Measurements from ENCODE around the gene ARMH3.
"Not testable (repeated sequence)": the region's sequence is repeated elsewhere in the genome, so short reads cannot be mapped to it uniquely, and the experiment has no call there.

The ARMH3 gene

GRCh38 chr10:102055647-102056419, at the start of gene ARMH3:
Gene ARMH3 (minus strand): TSS chr10:102056173. CDS start chr10:102040114, 16,059 bp downstream.
- DNase-seq (ENCODE audit: low read depth): peak; percentile 72

DNA sequence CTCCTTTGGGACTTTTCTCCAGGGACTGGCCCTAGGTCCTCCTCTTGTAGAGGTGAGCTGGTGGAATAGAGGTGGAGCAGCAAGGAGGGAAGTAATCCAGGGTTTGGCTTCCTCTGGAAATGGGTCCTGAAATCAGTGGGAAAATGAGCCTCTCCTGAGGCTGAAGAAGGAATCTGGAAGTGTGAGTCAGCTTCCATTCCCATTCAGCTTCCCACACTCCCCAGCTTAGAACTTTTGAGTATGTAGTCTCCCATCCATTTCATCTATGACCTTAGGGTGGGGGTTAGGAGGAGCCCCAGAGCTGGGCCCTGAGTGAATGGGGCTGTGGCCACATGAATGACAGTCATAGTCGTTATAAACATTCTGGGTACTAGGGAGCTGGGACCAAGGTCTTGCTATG, 46.4 kb upstream of the ARMH3 start:
- DNase-seq (ENCODE audit: low read depth): no peak

DNA sequence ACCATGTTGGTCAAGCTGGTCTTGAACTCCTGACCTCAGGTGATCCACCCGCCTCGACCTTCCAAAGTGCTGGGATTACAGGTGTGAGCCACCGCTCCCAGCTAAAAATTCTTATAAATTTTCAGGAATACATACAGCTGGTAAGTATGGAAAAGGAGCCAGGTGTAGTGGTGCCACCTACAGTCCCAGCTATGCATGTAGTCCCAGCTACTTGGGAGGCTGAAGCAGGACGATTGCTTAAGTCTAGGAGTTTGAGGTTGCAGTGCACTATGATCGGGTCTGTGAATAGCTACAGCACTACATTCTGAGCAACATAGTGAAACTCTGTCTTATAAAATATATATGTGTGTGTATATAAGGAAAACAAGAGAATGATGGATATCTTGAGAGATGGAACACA, 45.2 kb upstream of the ARMH3 start:
- no peak for DNase-seq (ENCODE audit: low read depth)

DNA sequence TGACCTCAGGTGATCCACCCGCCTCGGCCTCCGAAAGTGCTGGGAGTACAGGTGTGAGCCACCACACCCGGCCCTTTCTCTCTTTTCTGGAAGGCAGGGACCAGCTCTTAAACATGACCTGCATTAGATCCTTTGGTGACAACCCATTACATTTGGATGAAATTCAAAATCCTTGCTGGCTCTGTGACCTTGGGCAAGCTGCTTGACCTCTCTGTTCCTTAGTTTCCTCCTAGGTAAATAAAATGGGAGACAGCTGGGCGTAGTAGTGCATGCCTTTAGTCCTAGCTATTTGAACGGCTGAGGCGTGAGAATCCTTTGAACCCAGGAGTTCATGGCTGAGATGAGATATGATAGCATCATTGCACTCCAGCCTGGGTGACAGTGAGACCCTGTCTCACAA, 40.5 kb upstream of the ARMH3 start:
- no peak for DNase-seq (ENCODE audit: low read depth)

DNA sequence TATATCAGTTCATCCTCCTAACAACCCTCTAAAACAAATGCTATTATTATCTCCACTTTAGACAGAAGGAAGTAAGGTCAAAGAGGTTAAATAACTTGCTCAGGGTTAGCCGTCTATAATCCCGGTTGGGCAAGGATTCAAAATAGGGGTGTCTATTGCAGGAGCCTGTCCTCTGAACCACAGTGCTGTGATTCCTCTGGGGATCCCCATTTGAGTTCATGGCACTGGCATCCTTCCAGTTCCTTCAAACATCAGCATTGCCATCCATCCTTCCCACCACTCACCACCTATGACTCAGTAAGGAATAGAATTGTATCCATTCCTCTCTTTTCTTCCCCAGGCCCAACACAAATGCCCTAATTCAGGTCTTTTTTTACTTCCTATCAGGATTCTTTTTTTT, 34.8 kb upstream of the ARMH3 start:
- no peak for DNase-seq (ENCODE audit: low read depth)

- DNase-seq (ENCODE audit: low read depth): no peak
Observed at GRCh38 chr10:102086196-102086595, 30.2 kb upstream of the ARMH3 start.

DNA sequence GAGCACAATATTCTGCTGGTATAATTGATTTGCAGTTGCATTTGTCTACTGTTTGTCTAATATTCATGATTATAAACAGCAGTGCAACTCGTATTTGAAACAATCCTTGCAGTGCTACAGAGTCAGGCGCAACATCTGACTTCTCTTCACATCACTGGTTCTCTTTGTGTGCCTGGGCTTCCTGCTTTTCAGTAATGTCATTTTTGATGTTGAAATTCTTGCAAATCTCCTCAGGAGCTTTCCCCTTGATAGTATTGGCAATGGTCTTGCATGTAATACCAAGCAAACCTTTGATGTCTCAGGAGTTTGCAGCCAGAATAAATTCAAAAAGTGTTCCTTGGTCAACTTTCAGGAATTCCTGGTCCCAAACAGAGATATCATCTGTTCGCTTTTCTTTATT, 29.4 kb upstream of the ARMH3 start:
- no peak for DNase-seq (ENCODE audit: low read depth)

GRCh38 chr10:102083541-102083940, 27.6 kb upstream of the ARMH3 start:
- DNase-seq (ENCODE audit: low read depth): no peak

DNA sequence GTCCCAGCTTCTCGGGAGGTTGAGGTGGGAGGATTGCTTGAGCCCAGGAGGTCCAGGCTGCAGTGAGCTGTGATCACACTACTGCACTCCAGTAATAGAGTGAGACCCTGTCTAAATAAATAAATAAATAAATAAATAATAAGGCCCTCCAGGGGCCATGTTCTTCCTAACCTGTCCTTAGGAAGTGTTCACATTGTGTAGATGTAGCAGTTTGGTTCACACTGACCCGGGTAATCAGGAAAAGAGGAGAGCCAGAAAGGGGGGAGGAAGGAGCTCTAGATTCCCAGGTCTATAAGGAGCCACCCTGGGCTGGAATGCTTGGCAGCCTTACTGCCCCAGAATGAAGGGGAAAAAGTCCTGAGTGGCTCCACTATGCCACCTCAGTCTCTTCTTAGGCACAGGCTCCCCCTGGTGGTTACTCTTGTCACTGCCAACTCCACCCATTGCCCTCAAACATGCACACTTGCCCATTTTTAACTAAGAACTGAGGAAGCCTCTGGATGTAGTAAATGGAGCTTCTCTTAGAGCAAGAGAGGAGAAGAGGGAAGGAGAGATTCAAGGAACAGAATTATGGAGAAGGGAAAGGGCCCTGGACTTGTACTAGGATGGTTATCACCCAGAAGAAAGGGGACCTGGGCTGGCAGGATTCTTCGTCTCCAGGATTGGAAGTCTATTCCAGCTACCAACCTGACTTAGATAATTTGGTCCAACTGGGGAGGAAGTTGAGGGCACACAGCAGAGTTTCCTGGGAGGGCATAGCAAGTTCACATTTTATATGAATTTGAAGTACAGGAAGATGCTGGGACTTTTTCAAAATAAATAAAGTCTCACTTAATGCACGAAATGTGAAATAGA, 16.9 kb upstream of the ARMH3 start:
- DNase-seq (ENCODE audit: low read depth): peak; percentile 71

DNA sequence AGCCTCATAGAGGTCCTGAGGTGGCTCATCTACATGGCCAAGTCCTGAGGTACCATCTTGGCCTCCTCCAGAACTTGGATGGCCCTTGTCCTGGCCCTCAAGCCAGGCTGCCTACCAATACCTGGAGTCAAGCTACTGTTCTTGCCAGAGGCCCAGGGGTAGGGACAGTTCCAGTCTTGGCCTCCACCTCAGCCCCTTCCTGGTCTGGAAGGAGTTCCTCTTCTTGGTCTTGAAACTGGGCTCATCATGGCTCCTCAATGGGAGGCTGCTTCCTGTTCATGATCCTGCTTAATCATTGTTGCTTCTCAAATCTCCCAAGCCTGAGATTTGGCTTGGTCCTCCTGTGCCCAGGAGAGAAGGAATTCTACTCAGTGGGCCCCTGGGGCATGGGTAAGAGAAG, 13.1 kb upstream of the ARMH3 start:
- DNase-seq (ENCODE audit: low read depth): no peak

DNA sequence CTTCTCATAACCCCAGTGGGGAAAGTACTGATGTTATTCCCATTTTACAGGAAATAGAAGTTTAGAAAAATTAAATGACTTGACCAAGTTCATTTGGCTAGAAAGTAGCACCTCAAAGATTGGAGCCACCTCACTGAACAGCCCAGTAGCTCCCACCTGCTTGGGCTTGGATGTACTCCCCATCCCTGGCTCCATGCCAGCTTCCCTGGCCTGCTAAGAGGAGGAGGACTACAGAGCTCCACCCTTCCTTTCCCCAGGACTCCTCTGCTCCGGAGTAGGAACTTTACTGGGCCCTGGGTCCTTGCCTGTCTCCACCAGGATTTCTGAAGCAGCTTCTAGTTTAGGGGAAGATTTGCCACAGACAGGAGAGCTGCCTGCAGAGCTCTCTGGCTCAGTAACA, 12.2 kb upstream of the ARMH3 start:
- no peak for DNase-seq (ENCODE audit: low read depth)

- DNase-seq (ENCODE audit: low read depth): no peak
Observed at GRCh38 chr10:102067091-102067916, 11.3 kb upstream of the ARMH3 start.

- DNase-seq (ENCODE audit: low read depth): no peak
Observed at GRCh38 chr10:102066399-102067088, 10.6 kb upstream of the ARMH3 start.

DNA sequence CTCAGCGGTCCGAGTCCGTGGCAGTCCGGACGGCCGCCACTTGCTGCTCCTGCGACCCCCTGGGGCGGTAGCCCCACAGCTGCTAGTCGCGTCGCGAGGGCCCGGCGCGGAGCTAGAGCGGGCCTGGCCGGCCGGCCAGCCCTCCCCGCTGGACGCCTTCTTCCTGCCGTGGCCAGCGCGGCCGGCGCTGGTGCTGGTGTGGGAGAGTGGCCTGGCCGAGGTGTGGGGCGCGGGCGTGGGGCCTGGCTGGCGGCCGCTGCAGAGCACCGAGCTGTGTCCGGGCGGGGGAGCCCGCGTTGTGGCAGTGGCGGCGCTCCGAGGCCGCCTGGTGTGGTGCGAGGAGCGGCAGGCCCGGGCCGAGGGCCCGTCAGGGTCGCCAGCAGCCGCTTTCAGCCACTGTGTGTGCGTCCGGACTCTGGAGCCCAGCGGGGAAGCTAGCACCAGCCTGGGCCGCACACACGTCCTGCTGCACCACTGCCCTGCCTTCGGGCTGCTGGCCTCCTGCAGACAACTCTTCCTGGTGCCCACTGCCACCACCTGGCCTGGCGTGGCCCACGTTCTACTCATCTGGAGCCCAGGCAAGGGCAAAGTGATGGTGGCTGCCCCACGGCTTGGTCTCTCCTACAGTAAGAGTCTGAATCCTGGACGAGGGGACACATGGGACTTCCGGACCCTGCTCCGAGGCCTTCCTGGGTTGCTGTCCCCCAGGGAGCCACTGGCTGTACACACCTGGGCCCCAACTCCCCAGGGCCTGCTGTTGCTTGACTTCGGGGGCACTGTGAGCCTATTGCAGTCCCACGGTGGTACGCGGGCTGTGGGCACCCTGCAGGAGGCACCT, 9.8 kb upstream of the ARMH3 start:
- no peak for DNase-seq (ENCODE audit: low read depth)

- DNase-seq (ENCODE audit: low read depth): peak; percentile 66
Observed at GRCh38 chr10:102064868-102065560, 9.0 kb upstream of the ARMH3 start, which contains the start of gene HPS6. Gene HPS6 (plus strand): TSS chr10:102065349. CDS start chr10:102065475, 126 bp downstream.

GRCh38 chr10:102064503-102064867, 8.5 kb upstream of the ARMH3 start:
- DNase-seq (ENCODE audit: low read depth): no peak

GRCh38 chr10:102059987-102060386, 4.0 kb upstream of the ARMH3 start:
- no peak for DNase-seq (ENCODE audit: low read depth)

DNA sequence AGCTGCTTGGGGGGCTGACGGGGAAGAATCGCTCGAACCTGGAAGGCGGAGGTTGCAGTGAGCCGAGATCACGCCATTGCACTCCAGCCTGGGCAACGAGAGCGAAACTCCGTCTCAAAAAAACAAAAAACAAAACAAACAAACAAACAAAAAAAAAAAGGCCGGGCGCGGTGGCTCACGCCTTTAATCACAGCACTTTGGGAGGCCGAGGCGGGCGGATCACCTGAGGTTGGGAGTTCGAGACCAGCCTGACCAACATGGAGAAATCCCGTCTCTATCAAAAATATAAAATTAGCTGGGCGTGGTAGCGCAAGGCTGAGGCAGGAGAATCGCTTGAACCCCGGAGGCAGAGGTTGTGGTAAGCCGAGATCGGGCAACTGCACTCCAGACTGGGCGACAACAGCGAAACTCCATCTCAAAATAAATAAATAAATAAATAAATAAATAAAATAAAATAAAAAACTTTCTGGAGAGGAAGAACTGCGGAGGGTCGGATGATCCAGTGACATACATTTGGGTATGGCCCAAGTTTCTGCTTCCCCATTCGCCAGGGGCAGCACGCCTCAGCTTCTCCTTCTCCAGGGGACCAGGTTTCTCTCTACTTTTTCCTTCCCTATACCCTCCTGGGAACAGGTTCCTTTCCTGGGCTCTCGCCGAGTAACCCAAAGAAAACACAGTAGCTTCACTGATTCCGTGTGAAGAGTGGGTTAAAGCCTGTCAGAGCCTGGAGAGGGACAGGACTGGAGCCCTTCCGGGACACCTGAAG, 909 bp downstream of the ARMH3 start:
- DNase-seq (ENCODE audit: low read depth): not testable (repeated sequence)

GRCh38 chr10:102046095-102046494, 9.9 kb downstream of the ARMH3 start:
- DNase-seq (ENCODE audit: low read depth): no peak
